ENCODE measurements around the gene PHF19.

DNA sequence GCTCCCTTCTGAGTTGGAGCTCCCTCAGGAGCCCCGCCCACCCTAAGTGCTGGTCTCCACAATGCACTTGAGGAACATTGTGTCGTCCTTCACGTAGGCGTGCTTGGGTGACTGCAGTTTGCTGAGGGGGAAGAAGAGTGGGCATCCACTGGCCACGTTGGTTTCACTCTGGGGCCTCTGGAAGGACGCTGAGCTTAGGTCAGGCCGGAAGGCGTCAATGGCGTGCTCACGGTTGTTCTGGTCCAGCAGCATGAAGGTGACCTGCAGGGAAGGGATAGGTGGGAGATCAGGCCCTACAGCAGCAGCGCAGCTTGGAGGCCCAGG is 28.0 kb upstream of the PHF19 start:
- TF ChIP-seq, protein P1, sequence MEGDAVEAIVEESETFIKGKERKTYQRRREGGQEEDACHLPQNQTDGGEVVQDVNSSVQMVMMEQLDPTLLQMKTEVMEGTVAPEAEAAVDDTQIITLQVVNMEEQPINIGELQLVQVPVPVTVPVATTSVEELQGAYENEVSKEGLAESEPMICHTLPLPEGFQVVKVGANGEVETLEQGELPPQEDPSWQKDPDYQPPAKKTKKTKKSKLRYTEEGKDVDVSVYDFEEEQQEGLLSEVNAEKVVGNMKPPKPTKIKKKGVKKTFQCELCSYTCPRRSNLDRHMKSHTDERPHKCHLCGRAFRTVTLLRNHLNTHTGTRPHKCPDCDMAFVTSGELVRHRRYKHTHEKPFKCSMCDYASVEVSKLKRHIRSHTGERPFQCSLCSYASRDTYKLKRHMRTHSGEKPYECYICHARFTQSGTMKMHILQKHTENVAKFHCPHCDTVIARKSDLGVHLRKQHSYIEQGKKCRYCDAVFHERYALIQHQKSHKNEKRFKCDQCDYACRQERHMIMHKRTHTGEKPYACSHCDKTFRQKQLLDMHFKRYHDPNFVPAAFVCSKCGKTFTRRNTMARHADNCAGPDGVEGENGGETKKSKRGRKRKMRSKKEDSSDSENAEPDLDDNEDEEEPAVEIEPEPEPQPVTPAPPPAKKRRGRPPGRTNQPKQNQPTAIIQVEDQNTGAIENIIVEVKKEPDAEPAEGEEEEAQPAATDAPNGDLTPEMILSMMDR (IDR thresholded peaks at IDR 0.05) = no peak
- no peak for TF ChIP-seq POLR2A (IDR thresholded peaks at IDR 0.05)
